ENCODE data around the gene HSH2D. TPM values are rescaled to one million over a fixed set of nuclear protein-coding genes. Genes with fewer than 3 reads are reported as not detected.

HSH2D gene
- total and polyA plus RNA-seq, 4 experiments from 2014 or later: 5.5 to 18.8 (median 15.2) TPM

DNA sequence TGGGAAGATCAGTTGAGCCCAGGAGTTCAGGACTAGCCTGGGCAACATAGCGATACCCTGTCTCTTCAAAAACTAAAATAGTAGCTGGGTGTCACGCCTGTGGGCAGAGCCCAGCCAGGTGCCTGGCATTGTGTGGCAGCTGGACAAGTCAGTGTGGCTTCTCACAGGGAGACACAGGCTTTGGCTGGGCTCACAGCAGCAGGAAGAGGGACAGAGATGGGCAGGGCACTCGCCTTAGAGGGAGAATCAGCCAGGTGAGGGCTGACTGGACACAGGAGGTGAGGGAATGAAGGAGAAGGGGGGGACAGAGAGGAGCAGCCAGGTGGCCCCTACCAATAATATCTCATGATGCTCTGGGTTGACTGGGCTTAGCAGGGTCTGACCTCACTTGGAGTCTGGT is 45.0 kb downstream of the HSH2D start:
- no peak overlapping the region for H3K4me3 ChIP-seq (ENCODE audit: low read length in 2 of 2)
- no peaks in the 10 kb centered on the region for H3K27me3 Mint-ChIP-seq
- intact Hi-C loops (cut with micrococcal nuclease): no loop called here
- H3K36me3 ChIP-seq (ENCODE audit: insufficient read depth, low read length): peaks cover 37% of the 10 kb centered on the region
- H3K27ac ChIP-seq (ENCODE audit: low read depth, low read length): no peak overlapping the region
- peaks cover 34% of the 10 kb centered on the region for H3K4me1 ChIP-seq (ENCODE audit: insufficient read depth, low read length)
- ChIA-PET POLR2A (ENCODE audit: partially characterized antibody) (interaction anchor here (0.7 to 2.3 kb wide), 2 partner anchors 9 to 352 kb away, joined by 3 to 8 read pairs; partner anchors contain the start of gene AP1M1), CTCF (ENCODE audit: partially characterized antibody) (interaction anchor here (1.0 to 1.2 kb wide), 3 partner anchors 102 to 146 kb away, joined by 3 to 5 read pairs (median 3); no protein-coding TSS in a partner anchor)
- DNase-seq: no peak
- peaks cover 25 to 50% of the 10 kb centered on the region in 2 donors for H3K36me3 Mint-ChIP-seq
- H3K4me1 Mint-ChIP-seq: peaks cover 18 to 38% (median 26%) of the 10 kb centered on the region in 4 donors
- peak overlapping the region in 3 of 8 donors; percentile 21 to 48 (median 43) for H3K4me3 Mint-ChIP-seq
- peak overlapping the region in 3 of 7 donors; percentile 70 to 83 (median 73) for H3K27ac Mint-ChIP-seq
- H3K9me3 ChIP-seq (ENCODE audit: control insufficient read depth in 1 of 2, low read length in 2 of 2): no peaks in the 10 kb centered on the region
- no peaks in the 10 kb centered on the region for H3K27me3 ChIP-seq (ENCODE audit: insufficient read depth, low read length)
- no peaks in the 10 kb centered on the region for H3K9me3 Mint-ChIP-seq

- Mint-ChIP-seq H3K27me3 (no peaks in the 10 kb centered on the region), H3K4me1 (peaks cover 15 to 31% (median 22%) of the 10 kb centered on the region in 4 donors), H3K36me3 (peaks cover 23 to 53% of the 10 kb centered on the region in 2 donors), H3K4me3 (no peak overlapping the region), H3K9me3 (no peaks in the 10 kb centered on the region), H3K27ac (peak overlapping the region in 2 of 7 donors; percentile 25 to 68)
- Histone ChIP-seq H3K4me3 (ENCODE audit: low read length in 2 of 2) (no peak overlapping the region), H3K27ac (ENCODE audit: low read depth, low read length) (no peak overlapping the region), H3K27me3 (ENCODE audit: insufficient read depth, low read length) (no peaks in the 10 kb centered on the region), H3K4me1 (ENCODE audit: insufficient read depth, low read length) (peaks cover 29% of the 10 kb centered on the region), H3K9me3 (ENCODE audit: control insufficient read depth in 1 of 2, low read length in 2 of 2) (no peaks in the 10 kb centered on the region), H3K36me3 (ENCODE audit: insufficient read depth, low read length) (peaks cover 37% of the 10 kb centered on the region)
- no peak for DNase-seq
- CTCF ChIA-PET (ENCODE audit: partially characterized antibody): interaction anchor here (0.7 kb wide), 1 partner anchor 127 kb away, joined by 4 read pairs; no protein-coding TSS in a partner anchor
- POLR2A ChIA-PET (ENCODE audit: partially characterized antibody): interaction anchor here (2.3 kb wide), 1 partner anchor 8 kb away, joined by 8 read pairs; the partner anchor contains the start of gene AP1M1
- intact Hi-C loops (cut with micrococcal nuclease): no loop called here
Measured at GRCh38 chr19:16190198-16190597, 46.7 kb downstream of the HSH2D start.

DNA sequence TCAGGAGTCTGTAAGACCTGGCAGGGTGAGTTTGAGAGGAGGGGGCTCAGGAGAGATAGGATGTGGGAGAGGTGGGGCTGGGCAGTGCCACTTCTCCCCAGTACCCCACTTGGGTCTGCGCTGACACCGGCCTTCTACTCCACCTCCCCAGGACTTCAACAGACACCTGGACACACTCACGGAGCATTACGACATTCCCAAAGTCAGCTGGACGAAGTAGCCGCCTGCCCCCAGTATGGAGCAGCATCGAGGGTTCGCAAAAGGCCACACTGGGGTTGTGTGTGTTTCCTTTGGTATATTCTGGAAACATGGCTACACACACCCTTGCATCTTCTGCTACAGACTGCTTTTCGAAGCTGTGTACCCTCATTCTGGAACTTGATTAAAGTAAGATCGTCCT is 47.3 kb downstream of the HSH2D start:
- ChIA-PET POLR2A (ENCODE audit: partially characterized antibody) (no interaction called here), CTCF (ENCODE audit: partially characterized antibody) (no interaction called here)
- DNase-seq: no peak
- intact Hi-C loops (cut with micrococcal nuclease): no loop called here
- no peaks in the 10 kb centered on the region for H3K27me3 Mint-ChIP-seq
- H3K9me3 ChIP-seq (ENCODE audit: control insufficient read depth in 1 of 2, low read length in 2 of 2): no peaks in the 10 kb centered on the region
- peaks cover 28% of the 10 kb centered on the region for H3K4me1 ChIP-seq (ENCODE audit: insufficient read depth, low read length)
- H3K36me3 ChIP-seq (ENCODE audit: insufficient read depth, low read length): peaks cover 37% of the 10 kb centered on the region
- H3K27ac Mint-ChIP-seq: peak overlapping the region in 1 of 7 donors; percentile 68
- H3K27ac ChIP-seq (ENCODE audit: low read depth, low read length): no peak overlapping the region
- no peak overlapping the region for H3K4me3 ChIP-seq (ENCODE audit: low read length in 2 of 2)
- H3K36me3 Mint-ChIP-seq: peaks cover 20 to 48% of the 10 kb centered on the region in 2 donors
- no peaks in the 10 kb centered on the region for H3K27me3 ChIP-seq (ENCODE audit: insufficient read depth, low read length)
- H3K4me1 Mint-ChIP-seq: peaks cover 14 to 26% (median 18%) of the 10 kb centered on the region in 4 donors
- no peaks in the 10 kb centered on the region for H3K9me3 Mint-ChIP-seq
- H3K4me3 Mint-ChIP-seq: no peak overlapping the region

GRCh38 chr19:16191216-16191908 is 47.9 kb downstream of the HSH2D start:
- DNase-seq: no peak
- intact Hi-C loops (cut with micrococcal nuclease): no loop called here
- Mint-ChIP-seq H3K4me1 (peaks cover 14 to 20% (median 15%) of the 10 kb centered on the region in 4 donors), H3K27me3 (no peaks in the 10 kb centered on the region), H3K9me3 (no peaks in the 10 kb centered on the region), H3K4me3 (peak overlapping the region in 1 of 8 donors; percentile 38), H3K36me3 (peaks cover 20 to 46% of the 10 kb centered on the region in 2 donors), H3K27ac (no peak overlapping the region)
- Histone ChIP-seq H3K27ac (ENCODE audit: low read depth, low read length) (no peak overlapping the region), H3K4me1 (ENCODE audit: insufficient read depth, low read length) (peaks cover 22% of the 10 kb centered on the region), H3K27me3 (ENCODE audit: insufficient read depth, low read length) (no peaks in the 10 kb centered on the region), H3K4me3 (ENCODE audit: low read length in 2 of 2) (no peak overlapping the region), H3K9me3 (ENCODE audit: control insufficient read depth in 1 of 2, low read length in 2 of 2) (no peaks in the 10 kb centered on the region), H3K36me3 (ENCODE audit: insufficient read depth, low read length) (peaks cover 37% of the 10 kb centered on the region)
- CTCF ChIA-PET (ENCODE audit: partially characterized antibody): no interaction called here
- POLR2A ChIA-PET (ENCODE audit: partially characterized antibody): no interaction called here

DNA sequence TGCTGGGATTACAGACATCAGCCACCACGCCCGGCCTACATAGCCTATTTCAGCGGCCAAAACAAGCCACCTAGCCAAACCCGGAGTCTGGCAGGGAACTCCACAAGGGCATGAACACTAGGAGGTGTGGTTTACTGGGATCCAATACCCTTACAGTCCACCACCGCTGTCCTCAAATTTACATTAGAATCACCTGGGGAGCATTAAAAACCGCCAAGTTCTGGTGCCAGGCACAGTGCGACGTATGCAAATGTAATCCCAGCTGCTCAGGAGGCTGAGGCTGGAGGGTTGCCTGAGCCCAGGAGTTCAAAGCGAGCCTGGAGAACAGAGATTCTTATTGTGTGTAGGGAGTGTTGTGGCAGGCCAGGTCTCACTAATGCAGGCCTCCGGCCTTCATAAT is 50.0 kb downstream of the HSH2D start:
- H3K4me1 Mint-ChIP-seq: peaks cover 8 to 19% (median 15%) of the 10 kb centered on the region in 4 donors
- Histone ChIP-seq H3K27ac (ENCODE audit: low read depth, low read length) (no peak overlapping the region), H3K4me3 (ENCODE audit: low read length in 2 of 2) (no peak overlapping the region), H3K27me3 (ENCODE audit: insufficient read depth, low read length) (no peaks in the 10 kb centered on the region), H3K9me3 (ENCODE audit: control insufficient read depth in 1 of 2, low read length in 2 of 2) (no peaks in the 10 kb centered on the region), H3K4me1 (ENCODE audit: insufficient read depth, low read length) (peaks cover 17% of the 10 kb centered on the region), H3K36me3 (ENCODE audit: insufficient read depth, low read length) (peaks cover 30% of the 10 kb centered on the region)
- intact Hi-C loops (cut with micrococcal nuclease): no loop called here
- DNase-seq: no peak
- CTCF ChIA-PET (ENCODE audit: partially characterized antibody): no interaction called here
- POLR2A ChIA-PET (ENCODE audit: partially characterized antibody): interaction anchor here (1.4 kb wide), 1 partner anchor 8 kb away, joined by 5 read pairs; the partner anchor contains the start of gene FAM32A
- H3K27me3 Mint-ChIP-seq: no peaks in the 10 kb centered on the region
- H3K4me3 Mint-ChIP-seq: no peak overlapping the region
- peaks cover 13 to 41% of the 10 kb centered on the region in 2 donors for H3K36me3 Mint-ChIP-seq
- peaks cover 0 to 2% (median 0%) of the 10 kb centered on the region in 8 donors for H3K9me3 Mint-ChIP-seq
- peak overlapping the region in 2 of 7 donors; percentile 29 to 70 for H3K27ac Mint-ChIP-seq

- Histone ChIP-seq H3K9me3 (ENCODE audit: control insufficient read depth in 1 of 2, low read length in 2 of 2) (no peaks in the 10 kb centered on the region), H3K4me3 (ENCODE audit: low read length in 2 of 2) (peak overlapping the region in 1 of 2 donors; percentile 88), H3K36me3 (ENCODE audit: insufficient read depth, low read length) (peaks cover 6% of the 10 kb centered on the region), H3K27me3 (ENCODE audit: insufficient read depth, low read length) (no peaks in the 10 kb centered on the region), H3K27ac (ENCODE audit: low read depth, low read length) (peak overlapping the region; percentile 90), H3K4me1 (ENCODE audit: insufficient read depth, low read length) (peaks cover 27% of the 10 kb centered on the region)
- H3K27me3 Mint-ChIP-seq: no peaks in the 10 kb centered on the region
- H3K4me1 Mint-ChIP-seq: peaks cover 20 to 47% (median 36%) of the 10 kb centered on the region in 4 donors
- ChIA-PET POLR2A (ENCODE audit: partially characterized antibody) (interaction anchor here (0.6 to 3.6 kb wide), 17 partner anchors 8 to 360 kb away, joined by 3 to 35 read pairs (median 5); partner anchors contain the start of genes FAM32A and KLF2), CTCF (ENCODE audit: partially characterized antibody) (interaction anchor here (0.8 to 5.3 kb wide), 7 partner anchors 12 to 222 kb away, joined by 3 to 36 read pairs (median 4); partner anchors contain the start of gene FAM32A)
- H3K36me3 Mint-ChIP-seq: peaks cover 8 to 29% of the 10 kb centered on the region in 2 donors
- peak overlapping the region; percentile 95 to 99 (median 98) for H3K27ac Mint-ChIP-seq
- peaks cover 0 to 2% (median 0%) of the 10 kb centered on the region in 8 donors for H3K9me3 Mint-ChIP-seq
- no peak for DNase-seq
- H3K4me3 Mint-ChIP-seq: peak overlapping the region; percentile 87 to 95 (median 90)
- intact Hi-C loops (cut with micrococcal nuclease): loop anchor here (1.0 to 5.0 kb wide), 2 partner anchors 12 to 185 kb away; partner anchors contain the start of gene FAM32A
Measured at GRCh38 chr19:16197188-16197621, 53.7 kb downstream of the HSH2D start.

Data from CD4-positive, alpha-beta memory T cell (primary cell).